Right lobe of liver (tissue), 4 donors: ENCODE measurements around the gene CAP1.

Experiments
- POLR2A ChIP-seq: fragments of 450-650 bp; IDR thresholded peaks from one replicate; pipeline ENCODE4 v1.6.1; 2017; ENCODE audit warnings: antibody characterized with exemption, mild to moderate bottlenecking
- TF ChIP-seq, protein P1 (sequence below), 4 donors: fragments of 200-600 bp in 3 of 4; fragments of 450-650 bp in 1 of 4; IDR thresholded peaks; one replicate each; pipeline versions ENCODE4 v1.5.1 to v1.8.0; 2016 to 2022; ENCODE audit warnings: antibody characterized with exemption in 4 of 4, mild to moderate bottlenecking in 2 of 4
- donor health status: DM: no; HTN: no; CAD: no.
- donor health status: DM: no; HTN: no; CAD: no.
- donor health status: DM: no; HTN: yes; CAD: no.

DNA sequence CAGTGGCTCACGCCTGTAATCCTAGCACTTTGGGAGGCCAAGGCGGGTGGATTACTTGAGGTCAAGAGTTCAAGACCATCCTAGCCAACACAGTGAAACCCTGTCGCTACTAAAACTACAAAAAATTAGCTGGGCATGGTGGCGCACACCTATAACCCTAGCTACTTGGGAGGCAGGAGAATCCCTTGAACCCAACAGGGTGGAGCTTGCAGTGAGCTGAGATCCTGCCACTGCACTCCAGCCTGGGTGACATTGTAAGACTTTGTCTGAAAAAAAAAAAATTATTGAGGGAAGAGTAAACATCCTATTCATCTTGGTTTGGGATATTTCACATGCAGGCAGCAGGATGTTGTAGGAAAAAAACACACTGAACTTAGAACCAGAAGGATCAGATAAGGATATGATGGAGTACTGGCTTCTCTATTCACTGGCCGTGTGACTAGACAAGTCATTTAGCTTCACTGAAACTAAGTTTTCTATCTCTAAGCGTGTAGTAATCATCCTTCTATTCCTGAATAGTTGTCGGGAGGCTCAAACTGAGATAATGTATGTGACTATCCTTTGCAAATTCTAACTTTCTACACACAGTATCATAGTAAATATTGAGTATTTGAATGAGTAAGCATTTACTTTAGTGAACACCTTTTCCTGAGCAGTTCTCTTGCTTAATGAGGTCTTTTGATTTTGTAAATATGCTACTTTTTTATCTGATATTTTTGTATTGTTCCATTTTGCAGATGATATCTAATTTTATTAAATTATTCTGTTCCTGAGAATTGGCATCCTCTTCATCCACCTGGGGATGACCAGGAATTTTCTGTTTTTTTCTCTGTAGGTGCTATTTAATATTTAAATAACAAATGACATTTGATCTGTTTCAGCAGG lies 18.2 kb downstream of the CAP1 start:
- TF ChIP-seq, protein P1, sequence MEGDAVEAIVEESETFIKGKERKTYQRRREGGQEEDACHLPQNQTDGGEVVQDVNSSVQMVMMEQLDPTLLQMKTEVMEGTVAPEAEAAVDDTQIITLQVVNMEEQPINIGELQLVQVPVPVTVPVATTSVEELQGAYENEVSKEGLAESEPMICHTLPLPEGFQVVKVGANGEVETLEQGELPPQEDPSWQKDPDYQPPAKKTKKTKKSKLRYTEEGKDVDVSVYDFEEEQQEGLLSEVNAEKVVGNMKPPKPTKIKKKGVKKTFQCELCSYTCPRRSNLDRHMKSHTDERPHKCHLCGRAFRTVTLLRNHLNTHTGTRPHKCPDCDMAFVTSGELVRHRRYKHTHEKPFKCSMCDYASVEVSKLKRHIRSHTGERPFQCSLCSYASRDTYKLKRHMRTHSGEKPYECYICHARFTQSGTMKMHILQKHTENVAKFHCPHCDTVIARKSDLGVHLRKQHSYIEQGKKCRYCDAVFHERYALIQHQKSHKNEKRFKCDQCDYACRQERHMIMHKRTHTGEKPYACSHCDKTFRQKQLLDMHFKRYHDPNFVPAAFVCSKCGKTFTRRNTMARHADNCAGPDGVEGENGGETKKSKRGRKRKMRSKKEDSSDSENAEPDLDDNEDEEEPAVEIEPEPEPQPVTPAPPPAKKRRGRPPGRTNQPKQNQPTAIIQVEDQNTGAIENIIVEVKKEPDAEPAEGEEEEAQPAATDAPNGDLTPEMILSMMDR (IDR thresholded peaks at IDR 0.05), result no peak
- TF ChIP-seq POLR2A, result no peak
